ENCODE results near the gene SOX4. TPM values are rescaled to one million over a fixed set of nuclear protein-coding genes. Genes with fewer than 3 reads are reported as not detected.

The SOX4 gene
- total RNA-seq, 1 donor from 2014 or later, result 147 TPM

- no peaks in the 10 kb centered on the region for H4K20me1 ChIP-seq (ENCODE audit: low read depth)
- Mint-ChIP-seq H3K27me3 (ENCODE audit: insufficient read depth, low read depth) (peaks cover 4% of the 10 kb centered on the region), H3K9me3 (peaks cover 7% of the 10 kb centered on the region), H3K36me3 (no peaks in the 10 kb centered on the region), H3K4me1 (no peaks in the 10 kb centered on the region), H3K4me3 (no peak overlapping the region), H3K27ac (no peak overlapping the region)
- no peaks in the 10 kb centered on the region for H3K4me1 ChIP-seq
- no peak overlapping the region for H3K27ac ChIP-seq
- H3K4me2 ChIP-seq, result no peak overlapping the region
- H3K9me3 ChIP-seq (ENCODE audit: low read depth), result no peaks in the 10 kb centered on the region
- H3F3A ChIP-seq (ENCODE audit: low read depth), result no peaks in the 10 kb centered on the region
- no peaks in the 10 kb centered on the region for H3K79me2 ChIP-seq (ENCODE audit: low read depth)
- H3K27me3 ChIP-seq, result no peaks in the 10 kb centered on the region
- H3K4me3 ChIP-seq, result no peak overlapping the region
- no peak overlapping the region for H2AFZ ChIP-seq (replicated peaks)
- DNase-seq (ENCODE audit: low spot score), result no peak
- no peaks in the 10 kb centered on the region for H3K36me3 ChIP-seq
- TF ChIP-seq EZH2 (IDR thresholded peaks at IDR 0.05) (no peak), EZH2phosphoT487 (IDR thresholded peaks at IDR 0.05) (no peak), CTCF (IDR thresholded peaks at IDR 0.05) (no peak)
- H3K9ac ChIP-seq, result no peak overlapping the region
Observed at GRCh38 chr6:21625642-21626041, 32.1 kb downstream of the SOX4 start.

GRCh38 chr6:21626756-21627155 lies 33.2 kb downstream of the SOX4 start:
- Histone ChIP-seq H3K9ac (no peak overlapping the region), H3K27ac (no peak overlapping the region), H3K79me2 (ENCODE audit: low read depth) (no peaks in the 10 kb centered on the region), H3K4me1 (no peaks in the 10 kb centered on the region), H3K36me3 (no peaks in the 10 kb centered on the region), H3F3A (ENCODE audit: low read depth) (no peaks in the 10 kb centered on the region), H3K9me3 (ENCODE audit: low read depth) (no peaks in the 10 kb centered on the region), H2AFZ (replicated peaks) (no peak overlapping the region), H3K4me2 (no peak overlapping the region), H3K4me3 (no peak overlapping the region), H4K20me1 (ENCODE audit: low read depth) (no peaks in the 10 kb centered on the region), H3K27me3 (no peaks in the 10 kb centered on the region)
- Mint-ChIP-seq H3K9me3 (peaks cover 5% of the 10 kb centered on the region), H3K36me3 (no peaks in the 10 kb centered on the region), H3K4me3 (no peak overlapping the region), H3K4me1 (no peaks in the 10 kb centered on the region), H3K27me3 (ENCODE audit: insufficient read depth, low read depth) (peaks cover 4% of the 10 kb centered on the region), H3K27ac (no peak overlapping the region)
- no peak for TF ChIP-seq CTCF (IDR thresholded peaks at IDR 0.05)
- TF ChIP-seq EZH2 (IDR thresholded peaks at IDR 0.05), result no peak
- TF ChIP-seq EZH2phosphoT487 (IDR thresholded peaks at IDR 0.05), result no peak
- no peak for DNase-seq (ENCODE audit: low spot score)

GRCh38 chr6:21628160-21628559 lies 34.6 kb downstream of the SOX4 start:
- no peaks in the 10 kb centered on the region for H3F3A ChIP-seq (ENCODE audit: low read depth)
- no peaks in the 10 kb centered on the region for H3K4me1 ChIP-seq
- Mint-ChIP-seq H3K4me3 (no peak overlapping the region), H3K36me3 (no peaks in the 10 kb centered on the region), H3K4me1 (no peaks in the 10 kb centered on the region), H3K9me3 (peaks cover 5% of the 10 kb centered on the region), H3K27me3 (ENCODE audit: insufficient read depth, low read depth) (peaks cover 4% of the 10 kb centered on the region), H3K27ac (no peak overlapping the region)
- H3K36me3 ChIP-seq, result no peaks in the 10 kb centered on the region
- no peaks in the 10 kb centered on the region for H3K27me3 ChIP-seq
- H3K9me3 ChIP-seq (ENCODE audit: low read depth), result no peaks in the 10 kb centered on the region
- DNase-seq (ENCODE audit: low spot score), result no peak
- H3K4me2 ChIP-seq, result no peak overlapping the region
- no peaks in the 10 kb centered on the region for H4K20me1 ChIP-seq (ENCODE audit: low read depth)
- TF ChIP-seq EZH2 (IDR thresholded peaks at IDR 0.05) (no peak), EZH2phosphoT487 (IDR thresholded peaks at IDR 0.05) (no peak), CTCF (IDR thresholded peaks at IDR 0.05) (no peak)
- no peak overlapping the region for H3K27ac ChIP-seq
- H3K79me2 ChIP-seq (ENCODE audit: low read depth), result no peaks in the 10 kb centered on the region
- no peak overlapping the region for H3K4me3 ChIP-seq
- peak overlapping the region; percentile 72 for H2AFZ ChIP-seq (replicated peaks)
- no peak overlapping the region for H3K9ac ChIP-seq
